Loucy (cell line): ENCODE measurements around the gene ERP44.

Source experiments
- H2AFZ ChIP-seq: fragments of 200-600 bp; sonication (generic); 2 replicates; pipeline ENCODE4 v1.6.0; 2016; ENCODE audit warnings: antibody characterized with exemption, mild to moderate bottlenecking, low read length, moderate library complexity
- H3F3A ChIP-seq: fragments of 200-600 bp; 2 replicates; pipeline ENCODE4 v1.6.0; 2016; ENCODE audit warnings: antibody characterized with exemption, low read depth, mild to moderate bottlenecking
- H3K27me3 ChIP-seq: fragments of 200-600 bp; sonication (generic); 2 replicates; pipeline ENCODE4 v1.6.1; 2014; ENCODE audit warnings: low read length, mild to moderate bottlenecking; ENCODE audit not compliant: insufficient read depth, poor library complexity, severe bottlenecking
- H3K36me3 ChIP-seq: fragments of 200-600 bp; sonication (generic); 2 replicates; pipeline ENCODE4 v1.6.1; 2016; ENCODE audit warnings: low read length; ENCODE audit not compliant: insufficient read depth
- H3K4me1 ChIP-seq: fragments of 200-600 bp; sonication (generic); 2 replicates; pipeline ENCODE4 v1.5.1; 2014; ENCODE audit warnings: low read length, mild to moderate bottlenecking; ENCODE audit not compliant: insufficient read depth, poor library complexity, severe bottlenecking
- H3K4me2 ChIP-seq: fragments of 200-600 bp; sonication (generic); 2 replicates; pipeline ENCODE4 v1.6.0; 2014; ENCODE audit warnings: antibody characterized with exemption, low read length, low read depth, mild to moderate bottlenecking; ENCODE audit not compliant: poor library complexity, severe bottlenecking
- H3K4me3 ChIP-seq: fragments of 200-600 bp; sonication (generic); 2 replicates; pipeline ENCODE4 v1.5.1; 2014; ENCODE audit warnings: low read length, mild to moderate bottlenecking, mixed read lengths; ENCODE audit not compliant: poor library complexity, severe bottlenecking
- H3K79me2 ChIP-seq: fragments of 200-600 bp; sonication (generic); 2 replicates; pipeline ENCODE4 v1.6.1; 2014; ENCODE audit warnings: low read length; ENCODE audit not compliant: insufficient read depth
- H3K9ac ChIP-seq: fragments of 200-600 bp; sonication (generic); 2 replicates; pipeline ENCODE4 v1.6.0; 2014; ENCODE audit warnings: mild to moderate bottlenecking, low read depth, low read length, moderate library complexity; ENCODE audit not compliant: poor library complexity, severe bottlenecking
- H3K9me2 ChIP-seq: fragments of 200-600 bp; sonication (generic); replicated peaks from 2 replicates; pipeline ENCODE4 v1.6.1; 2016; ENCODE audit warnings: low read depth, low read length, mixed read lengths
- H3K9me3 ChIP-seq: fragments of 200-600 bp; sonication (generic); 2 replicates; pipeline ENCODE4 v1.6.1; 2014; ENCODE audit warnings: mild to moderate bottlenecking, antibody characterized with exemption, low read length, low read depth; ENCODE audit not compliant: insufficient read depth
- H4K20me1 ChIP-seq: fragments of 200-600 bp; sonication (generic); 2 replicates; pipeline ENCODE4 v1.6.0; 2014; ENCODE audit warnings: antibody characterized with exemption, low read length, mild to moderate bottlenecking; ENCODE audit not compliant: insufficient read depth, poor library complexity, severe bottlenecking
- EZH2phosphoT487 ChIP-seq: fragments of 200-600 bp; IDR thresholded peaks from 2 replicates; pipeline ENCODE4 v1.6.1; 2018; ENCODE audit warnings: antibody characterized with exemption, mild to moderate bottlenecking, moderate library complexity, borderline replicate concordance
- TF ChIP-seq, protein P1 (sequence below): fragments of 200-600 bp; sonication (generic); conservative IDR thresholded peaks from 2 replicates; pipeline ENCODE4 v1.5.1; 2014; ENCODE audit warnings: mild to moderate bottlenecking, antibody characterized with exemption, low read length

ERP44 gene

GRCh38 chr9:100074989-100075388, 23.8 kb downstream of the ERP44 start:
- H4K20me1 ChIP-seq, result peaks cover 20% of the 10 kb centered on the region

DNA sequence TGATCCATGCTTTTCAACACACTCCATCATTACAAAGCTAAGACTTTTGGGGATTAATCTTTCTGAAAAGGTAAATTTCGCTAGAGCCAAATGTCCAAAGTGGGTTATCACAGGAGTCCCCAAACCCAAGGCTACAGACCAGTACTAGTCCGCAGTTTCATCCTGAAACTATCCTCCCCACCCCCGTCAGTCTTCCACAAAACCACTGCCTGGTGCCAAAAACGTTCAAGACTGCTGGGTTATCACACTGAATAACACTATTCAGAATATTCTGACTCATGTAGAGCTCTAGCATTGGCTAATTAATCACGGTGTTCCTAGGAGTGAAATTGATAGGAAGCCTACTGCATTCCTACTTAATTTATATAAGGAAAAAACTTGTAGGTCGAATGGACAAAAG, 24.7 kb downstream of the ERP44 start:
- H3K4me2 ChIP-seq, result peak overlapping the region; percentile 33
- H3K27me3 ChIP-seq, result no peaks in the 10 kb centered on the region
- H3K4me1 ChIP-seq, result peaks cover 18% of the 10 kb centered on the region
- no peaks in the 10 kb centered on the region for H3F3A ChIP-seq
- H3K9me3 ChIP-seq, result no peaks in the 10 kb centered on the region
- no peak overlapping the region for H2AFZ ChIP-seq
- H3K9ac ChIP-seq, result no peak overlapping the region
- no peaks in the 10 kb centered on the region for H3K9me2 ChIP-seq
- TF ChIP-seq, protein P1, sequence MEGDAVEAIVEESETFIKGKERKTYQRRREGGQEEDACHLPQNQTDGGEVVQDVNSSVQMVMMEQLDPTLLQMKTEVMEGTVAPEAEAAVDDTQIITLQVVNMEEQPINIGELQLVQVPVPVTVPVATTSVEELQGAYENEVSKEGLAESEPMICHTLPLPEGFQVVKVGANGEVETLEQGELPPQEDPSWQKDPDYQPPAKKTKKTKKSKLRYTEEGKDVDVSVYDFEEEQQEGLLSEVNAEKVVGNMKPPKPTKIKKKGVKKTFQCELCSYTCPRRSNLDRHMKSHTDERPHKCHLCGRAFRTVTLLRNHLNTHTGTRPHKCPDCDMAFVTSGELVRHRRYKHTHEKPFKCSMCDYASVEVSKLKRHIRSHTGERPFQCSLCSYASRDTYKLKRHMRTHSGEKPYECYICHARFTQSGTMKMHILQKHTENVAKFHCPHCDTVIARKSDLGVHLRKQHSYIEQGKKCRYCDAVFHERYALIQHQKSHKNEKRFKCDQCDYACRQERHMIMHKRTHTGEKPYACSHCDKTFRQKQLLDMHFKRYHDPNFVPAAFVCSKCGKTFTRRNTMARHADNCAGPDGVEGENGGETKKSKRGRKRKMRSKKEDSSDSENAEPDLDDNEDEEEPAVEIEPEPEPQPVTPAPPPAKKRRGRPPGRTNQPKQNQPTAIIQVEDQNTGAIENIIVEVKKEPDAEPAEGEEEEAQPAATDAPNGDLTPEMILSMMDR, result no peak
- TF ChIP-seq EZH2phosphoT487, result no peak
- no peak overlapping the region for H3K4me3 ChIP-seq
- peaks cover 75% of the 10 kb centered on the region for H3K79me2 ChIP-seq
- H4K20me1 ChIP-seq, result peaks cover 20% of the 10 kb centered on the region
- no peaks in the 10 kb centered on the region for H3K36me3 ChIP-seq

More at GRCh38 chr9:100074989-100075388, 23.8 kb downstream of the ERP44 start:
- Histone ChIP-seq H3K9me3 (no peaks in the 10 kb centered on the region), H3K36me3 (no peaks in the 10 kb centered on the region), H3K4me3 (no peak overlapping the region), H3K9me2 (no peaks in the 10 kb centered on the region), H3K4me2 (no peak overlapping the region), H2AFZ (no peak overlapping the region), H3K79me2 (peaks cover 73% of the 10 kb centered on the region), H3K27me3 (no peaks in the 10 kb centered on the region), H3K4me1 (peaks cover 18% of the 10 kb centered on the region), H3K9ac (no peak overlapping the region), H3F3A (no peaks in the 10 kb centered on the region)
- TF ChIP-seq, protein P1, result no peak

GRCh38 chr9:100072805-100073204, 26.0 kb downstream of the ERP44 start:
- TF ChIP-seq, protein P1, result no peak
- TF ChIP-seq EZH2phosphoT487, result no peak
- H4K20me1 ChIP-seq, result peaks cover 20% of the 10 kb centered on the region
- H3K79me2 ChIP-seq, result peaks cover 62% of the 10 kb centered on the region
- H3K4me3 ChIP-seq, result no peak overlapping the region
- H3K9ac ChIP-seq, result no peak overlapping the region
- peaks cover 18% of the 10 kb centered on the region for H3K4me1 ChIP-seq
- no peak overlapping the region for H2AFZ ChIP-seq
- no peaks in the 10 kb centered on the region for H3K27me3 ChIP-seq
- no peaks in the 10 kb centered on the region for H3K36me3 ChIP-seq
- H3K9me3 ChIP-seq, result no peaks in the 10 kb centered on the region
- no peaks in the 10 kb centered on the region for H3F3A ChIP-seq
- H3K9me2 ChIP-seq, result no peaks in the 10 kb centered on the region
- no peak overlapping the region for H3K4me2 ChIP-seq
